GM19395 (cell line): ENCODE results near the gene CDON.

ENCODE experiments used
- ATAC-seq: cut with Tn5 transposase; IDR thresholded peaks from one replicate; pipeline ENCODE4 v1.9.1; 2021; ENCODE audit warnings: mild to moderate bottlenecking, moderate library complexity; ENCODE audit not compliant: unreplicated experiment

CDON gene

GRCh38 chr11:126062679-126063506 lies at the start of gene CDON:
Gene CDON (minus strand): TSS chr11:126062866. CDS start chr11:126023476, 39,390 bp downstream.
- peak; percentile 96 for ATAC-seq

GRCh38 chr11:126111458-126112116 lies 48.9 kb upstream of the CDON start:
- ATAC-seq, result no peak

- no peak for ATAC-seq
Measured at GRCh38 chr11:126109941-126110731, 47.5 kb upstream of the CDON start.

- no peak for ATAC-seq
Measured at GRCh38 chr11:126106594-126107328, 44.1 kb upstream of the CDON start.

- no peak for ATAC-seq
Measured at GRCh38 chr11:126105748-126106080, 43.0 kb upstream of the CDON start.

GRCh38 chr11:126105022-126105747 lies 42.5 kb upstream of the CDON start:
- no peak for ATAC-seq

- ATAC-seq, result no peak
Measured at GRCh38 chr11:126104420-126104819, 41.8 kb upstream of the CDON start.

GRCh38 chr11:126103150-126103549 lies 40.5 kb upstream of the CDON start:
- ATAC-seq, result no peak

- no peak for ATAC-seq
Measured at GRCh38 chr11:126102436-126102981, 39.8 kb upstream of the CDON start.

GRCh38 chr11:126101930-126102283 lies 39.2 kb upstream of the CDON start:
- no peak for ATAC-seq

GRCh38 chr11:126101251-126101929 lies 38.7 kb upstream of the CDON start:
- no peak for ATAC-seq

GRCh38 chr11:126100716-126101115 lies 38.0 kb upstream of the CDON start:
- no peak for ATAC-seq

- ATAC-seq, result no peak
Measured at GRCh38 chr11:126098204-126098769, 35.6 kb upstream of the CDON start.

- ATAC-seq, result no peak
Measured at GRCh38 chr11:126095745-126096144, 33.1 kb upstream of the CDON start.

- no peak for ATAC-seq
Measured at GRCh38 chr11:126090452-126090851, 27.8 kb upstream of the CDON start.

- no peak for ATAC-seq
Measured at GRCh38 chr11:126088999-126089398, 26.3 kb upstream of the CDON start.

GRCh38 chr11:126086248-126086647 lies 23.6 kb upstream of the CDON start:
- ATAC-seq, result no peak

- no peak for ATAC-seq
Measured at GRCh38 chr11:126084608-126084912, 21.9 kb upstream of the CDON start.

- ATAC-seq, result peak; percentile 66
Measured at GRCh38 chr11:126083829-126084607, 21.4 kb upstream of the CDON start.
